Prostate gland (tissue), 2 donors: ENCODE measurements around the gene WAC. TPM values are rescaled to one million over a fixed set of nuclear protein-coding genes. Genes with fewer than 3 reads are reported as not detected.

ENCODE experiments used
- DNase-seq: peaks from one replicate; pipeline ENCODE4 v3.0.0-alpha.2; 2019; ENCODE audit warnings: low spot score
- H3K27ac ChIP-seq, 2 donors: fragments of 200-600 bp; sonication (generic); 2 replicates each; pipeline ENCODE4 v1.5.1; 2017 to 2019
- H3K27me3 ChIP-seq: fragments of 200-600 bp; sonication (generic); replicated peaks from 2 replicates; pipeline ENCODE4 v1.5.1; 2019; ENCODE audit not compliant: insufficient read depth
- H3K36me3 ChIP-seq, 2 donors: fragments of 200-600 bp; sonication (generic); 1 replicate in 1 of 2; 2 replicates in 1 of 2; pipeline versions ENCODE4 v1.5.1 to v1.8.1; 2017 to 2019
- H3K4me1 ChIP-seq: fragments of 200-600 bp; sonication (generic); replicated peaks from 2 replicates; pipeline ENCODE4 v1.5.1; 2019
- H3K4me3 ChIP-seq, 2 donors: fragments of 200-600 bp; sonication (generic); 2 replicates each; pipeline ENCODE4 v1.5.1; 2017 to 2019
- H3K9me3 ChIP-seq: fragments of 200-600 bp; sonication (generic); 2 replicates; pipeline ENCODE4 v1.5.1; 2017
- POLR2A ChIP-seq: fragments of 450-650 bp; IDR thresholded peaks from one replicate; pipeline ENCODE4 v1.6.1; 2016; ENCODE audit warnings: antibody characterized with exemption, mild to moderate bottlenecking
- POLR2AphosphoS5 ChIP-seq: sonication (generic); formaldehyde crosslinking; IDR thresholded peaks from one replicate; pipeline ENCODE4 v1.6.1; 2017; ENCODE audit warnings: antibody characterized with exemption
- WGBS: methylation state at CpG from one replicate; pipeline ENCODE4 v1.1.5; 2018; 5-methylcytosine and 5-hydroxymethylcytosine counted together
- intact Hi-C: fragments of 100-400 bp; cut with DNase I; formaldehyde crosslinking; loops from one replicate; pipeline ENCODE4 v1.14.2; 2022
- total RNA-seq, 2 donors: library from RNA; depleted of rRNA; stranded (reverse); fragments of >200 nt; gene quantifications; one replicate each; pipeline ENCODE4 v1.1.0, GENCODE V29; 2016
- TF ChIP-seq, protein P1 (sequence below), 4 experiments: fragments of 200-600 bp in 2 of 4; fragments of 450-650 bp in 2 of 4; sonication (generic) in 2 of 4; IDR thresholded peaks; 1 replicate in 3 of 4; 2 replicates in 1 of 4; pipeline ENCODE4 v1.5.1; 2016 to 2019; ENCODE audit warnings: antibody characterized with exemption in 4 of 4, mild to moderate bottlenecking in 2 of 4, moderate library complexity in 2 of 4

WAC gene
- total RNA-seq, 2 donors from 2014 or later: 107 to 143 TPM

DNA sequence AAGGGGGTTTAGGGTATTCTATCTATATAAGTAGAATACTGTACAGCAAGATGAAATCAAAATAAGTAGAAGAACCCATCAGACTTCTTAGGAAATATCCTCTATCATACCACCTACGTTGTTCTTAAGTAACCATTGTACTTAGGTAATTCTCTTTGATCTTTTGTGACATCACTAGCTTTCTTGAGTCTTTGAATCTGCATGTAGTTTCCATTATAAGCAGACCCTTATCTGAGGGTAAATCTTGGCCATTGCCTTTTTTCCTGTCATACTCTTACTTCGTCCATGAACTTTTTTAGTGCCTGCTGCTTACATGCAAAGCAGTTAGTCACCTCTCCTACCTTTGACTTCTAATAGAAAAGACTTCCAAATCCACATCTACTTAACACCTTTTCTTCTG is 49.0 kb downstream of the WAC start:
- no peak for DNase-seq
- Histone ChIP-seq H3K27me3 (no peaks in the 10 kb centered on the region), H3K27ac (no peak overlapping the region), H3K4me3 (no peak overlapping the region), H3K4me1 (no peaks in the 10 kb centered on the region), H3K36me3 (no peaks in the 10 kb centered on the region), H3K9me3 (no peaks in the 10 kb centered on the region)
- TF ChIP-seq POLR2A (no peak), POLR2AphosphoS5 (no peak)
- TF ChIP-seq, protein P1, sequence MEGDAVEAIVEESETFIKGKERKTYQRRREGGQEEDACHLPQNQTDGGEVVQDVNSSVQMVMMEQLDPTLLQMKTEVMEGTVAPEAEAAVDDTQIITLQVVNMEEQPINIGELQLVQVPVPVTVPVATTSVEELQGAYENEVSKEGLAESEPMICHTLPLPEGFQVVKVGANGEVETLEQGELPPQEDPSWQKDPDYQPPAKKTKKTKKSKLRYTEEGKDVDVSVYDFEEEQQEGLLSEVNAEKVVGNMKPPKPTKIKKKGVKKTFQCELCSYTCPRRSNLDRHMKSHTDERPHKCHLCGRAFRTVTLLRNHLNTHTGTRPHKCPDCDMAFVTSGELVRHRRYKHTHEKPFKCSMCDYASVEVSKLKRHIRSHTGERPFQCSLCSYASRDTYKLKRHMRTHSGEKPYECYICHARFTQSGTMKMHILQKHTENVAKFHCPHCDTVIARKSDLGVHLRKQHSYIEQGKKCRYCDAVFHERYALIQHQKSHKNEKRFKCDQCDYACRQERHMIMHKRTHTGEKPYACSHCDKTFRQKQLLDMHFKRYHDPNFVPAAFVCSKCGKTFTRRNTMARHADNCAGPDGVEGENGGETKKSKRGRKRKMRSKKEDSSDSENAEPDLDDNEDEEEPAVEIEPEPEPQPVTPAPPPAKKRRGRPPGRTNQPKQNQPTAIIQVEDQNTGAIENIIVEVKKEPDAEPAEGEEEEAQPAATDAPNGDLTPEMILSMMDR (IDR thresholded peaks at IDR 0.05): no peak
- 75% methylated on average over 2 of the region's 2 CpGs for WGBS
- intact Hi-C loops: no loop called here

DNA sequence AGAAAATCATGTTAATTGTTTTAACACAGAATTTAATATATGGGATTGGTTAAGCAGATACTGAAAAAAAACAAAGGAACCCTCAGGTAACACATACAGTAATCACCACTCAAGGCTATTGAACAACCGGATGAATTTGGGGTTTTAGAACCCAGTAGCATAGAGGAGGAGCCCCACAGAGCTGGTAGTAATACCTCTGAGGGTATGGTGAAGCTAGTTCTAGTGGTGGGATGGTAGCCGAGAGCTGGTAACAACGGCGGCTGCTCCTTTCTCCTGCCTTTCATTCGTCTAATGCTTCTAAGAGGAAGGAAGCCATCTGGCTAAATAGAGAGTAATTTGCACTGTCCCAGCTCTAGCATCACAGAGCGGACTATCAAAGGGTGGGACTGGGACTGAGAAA is 52.2 kb downstream of the WAC start:
- H3K4me3 ChIP-seq: no peak overlapping the region
- H3K36me3 ChIP-seq: no peaks in the 10 kb centered on the region
- intact Hi-C loops: no loop called here
- WGBS: 87% methylated on average over 6 of the region's 6 CpGs
- H3K4me1 ChIP-seq: peaks cover 5% of the 10 kb centered on the region
- no peak for DNase-seq
- TF ChIP-seq, protein P1 (IDR thresholded peaks at IDR 0.05): no peak
- TF ChIP-seq POLR2A: no peak
- no peak for TF ChIP-seq POLR2AphosphoS5
- no peak overlapping the region for H3K27ac ChIP-seq
- H3K27me3 ChIP-seq: no peaks in the 10 kb centered on the region
- H3K9me3 ChIP-seq: no peaks in the 10 kb centered on the region

DNA sequence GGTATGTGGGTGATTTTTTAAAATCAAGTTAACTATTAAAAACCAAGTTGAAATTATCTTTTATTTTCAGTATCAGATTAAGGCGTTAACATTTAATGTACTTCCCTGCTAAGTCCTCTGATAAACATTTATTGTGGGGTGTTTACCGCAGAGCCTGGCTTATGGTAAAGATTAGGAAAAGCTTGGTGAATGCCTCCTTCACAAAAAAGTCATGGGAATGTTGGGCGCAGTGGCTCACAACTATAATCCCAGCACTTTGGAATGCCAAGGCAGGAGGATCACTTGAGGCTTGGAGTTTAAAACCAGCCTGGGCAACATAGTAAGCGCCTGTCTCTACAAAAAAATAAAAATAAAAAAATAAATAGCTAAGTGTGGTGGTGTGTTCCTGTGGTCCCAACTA is 53.3 kb downstream of the WAC start:
- 94% methylated on average over 4 of the region's 4 CpGs for WGBS
- no peak overlapping the region for H3K4me3 ChIP-seq
- TF ChIP-seq, protein P1 (IDR thresholded peaks at IDR 0.05): no peak
- TF ChIP-seq POLR2AphosphoS5: no peak
- no peak for TF ChIP-seq POLR2A
- H3K4me1 ChIP-seq: peaks cover 5% of the 10 kb centered on the region
- peaks cover 0 to 9% of the 10 kb centered on the region in 2 donors for H3K36me3 ChIP-seq
- DNase-seq: no peak
- no peaks in the 10 kb centered on the region for H3K27me3 ChIP-seq
- no peak overlapping the region for H3K27ac ChIP-seq
- intact Hi-C loops: no loop called here
- no peaks in the 10 kb centered on the region for H3K9me3 ChIP-seq

DNA sequence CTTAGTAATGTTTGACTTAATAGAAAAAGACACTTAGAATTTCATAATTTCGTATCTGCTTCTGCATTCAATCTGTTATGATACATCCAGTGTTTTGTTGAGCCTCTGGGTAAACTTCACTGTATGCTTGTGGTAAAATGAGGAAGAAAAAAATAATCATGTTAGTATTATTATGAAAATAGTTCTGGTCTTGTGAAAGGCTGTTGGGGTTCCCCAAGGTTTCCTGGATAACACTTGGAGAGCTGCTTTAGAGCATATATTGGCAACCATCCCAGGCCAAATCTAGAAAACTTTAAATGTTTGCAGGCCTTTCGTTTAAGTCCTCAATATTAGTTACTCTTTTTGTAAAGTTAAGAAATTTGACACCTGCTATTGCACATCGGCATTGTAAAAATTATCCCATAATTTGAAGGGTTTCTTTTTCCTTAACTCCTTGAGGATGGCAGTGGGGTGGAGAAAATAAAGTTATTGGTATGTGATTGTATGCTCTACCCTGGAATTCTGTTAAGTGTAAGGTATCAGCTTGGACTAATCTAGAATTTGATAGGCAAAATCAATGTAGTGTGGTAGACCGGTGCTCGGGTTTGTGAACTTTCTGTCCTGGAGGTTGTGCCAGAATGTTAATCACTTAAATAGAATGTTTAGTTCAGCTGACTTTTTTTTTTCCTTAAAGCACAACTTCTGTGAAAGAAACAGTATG is 54.5 kb downstream of the WAC start:
- intact Hi-C loops: no loop called here
- peaks cover 0 to 12% of the 10 kb centered on the region in 2 donors for H3K36me3 ChIP-seq

More for the DNA sequence above, 54.5 kb downstream of the WAC start:
- no peak overlapping the region for H3K27ac ChIP-seq
- peaks cover 5% of the 10 kb centered on the region for H3K4me1 ChIP-seq
- DNase-seq: no peak
- WGBS: 27% methylated on average over 5 of the region's 5 CpGs
- H3K27me3 ChIP-seq: no peaks in the 10 kb centered on the region
- H3K4me3 ChIP-seq: no peak overlapping the region
- no peaks in the 10 kb centered on the region for H3K9me3 ChIP-seq
- TF ChIP-seq POLR2AphosphoS5 (no peak), POLR2A (no peak)
- TF ChIP-seq, protein P1 (IDR thresholded peaks at IDR 0.05): no peak
